ENCODE measurements around the gene VPS13A.

Gene VPS13A

DNA sequence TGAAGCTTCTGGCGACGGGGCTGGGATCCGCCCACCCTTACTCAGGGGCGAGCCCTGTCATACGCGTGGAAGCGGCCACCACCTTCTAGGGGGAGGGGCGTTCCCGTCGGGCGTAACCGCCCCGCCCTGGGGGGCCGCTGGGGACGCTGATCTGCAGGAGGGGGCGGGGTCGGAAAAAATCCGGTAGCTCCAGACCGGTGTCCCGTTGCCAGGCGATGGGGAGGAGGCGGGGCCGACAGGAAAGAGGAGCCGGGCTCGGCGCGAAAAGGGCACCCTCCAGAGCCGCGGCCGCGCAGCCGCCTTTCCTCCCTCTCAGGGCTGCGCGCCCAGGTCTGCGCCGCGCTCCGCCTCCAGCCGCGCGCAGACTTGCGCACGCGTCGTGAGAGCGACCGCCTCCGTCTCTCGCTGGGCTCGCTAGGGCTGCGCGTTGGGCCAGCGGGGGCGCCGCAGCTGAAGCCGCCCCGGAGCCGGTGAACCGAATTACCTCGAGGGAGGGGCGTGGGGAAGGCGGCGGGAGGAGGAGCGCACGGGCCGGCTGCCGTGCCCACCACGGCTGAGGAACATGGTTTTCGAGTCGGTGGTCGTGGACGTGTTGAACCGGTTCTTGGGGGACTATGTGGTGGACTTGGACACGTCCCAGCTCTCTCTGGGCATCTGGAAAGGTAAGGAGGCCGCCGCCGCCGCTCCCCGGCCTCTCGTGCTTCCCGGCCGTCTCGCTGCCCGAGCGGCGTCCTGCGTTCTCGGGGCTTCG lies at the start of gene VPS13A:
VPS13A (plus strand) TSS at position 392 of the 751 bp plus-strand sequence; CDS start at position 563, 171 bp downstream.
- DNase-seq, result peak; percentile 50

DNA sequence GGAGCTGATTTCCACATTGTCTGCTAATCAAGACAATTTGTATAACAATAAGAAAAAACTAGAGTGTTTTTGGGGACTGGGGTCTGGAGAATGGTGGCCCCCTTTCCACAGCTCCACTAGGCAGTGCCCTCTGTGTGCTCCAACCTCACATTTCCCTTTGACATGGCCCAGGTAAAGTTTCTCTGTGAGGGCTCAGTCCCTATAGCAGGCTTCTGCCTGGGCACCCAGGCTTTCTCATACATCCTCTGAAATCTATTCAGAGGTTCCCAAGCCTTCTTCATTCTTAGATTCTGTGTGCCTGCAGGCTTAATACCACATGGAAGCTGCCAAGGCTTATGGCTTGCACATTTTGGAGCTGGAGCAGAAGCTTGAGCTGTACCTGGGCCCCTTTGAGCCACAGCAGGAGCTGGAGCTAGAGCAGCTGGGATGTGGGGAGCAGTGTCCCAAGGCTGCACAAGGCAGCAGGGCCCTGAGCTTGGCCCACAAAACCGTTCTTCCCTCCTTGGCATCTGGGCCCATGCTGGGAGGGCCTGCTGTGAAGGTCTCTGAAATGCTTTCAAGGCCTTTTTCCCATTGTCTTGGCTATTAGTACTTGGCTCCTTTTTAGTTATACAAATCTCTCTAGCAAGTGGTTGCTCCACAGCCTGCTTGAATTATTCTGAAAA lies 49.1 kb upstream of the VPS13A start:
- DNase-seq, result no peak

GRCh38 chr9:77131399-77131798 lies 45.9 kb upstream of the VPS13A start:
- no peak for DNase-seq

GRCh38 chr9:77133011-77133410 lies 44.3 kb upstream of the VPS13A start:
- DNase-seq, result no peak

DNA sequence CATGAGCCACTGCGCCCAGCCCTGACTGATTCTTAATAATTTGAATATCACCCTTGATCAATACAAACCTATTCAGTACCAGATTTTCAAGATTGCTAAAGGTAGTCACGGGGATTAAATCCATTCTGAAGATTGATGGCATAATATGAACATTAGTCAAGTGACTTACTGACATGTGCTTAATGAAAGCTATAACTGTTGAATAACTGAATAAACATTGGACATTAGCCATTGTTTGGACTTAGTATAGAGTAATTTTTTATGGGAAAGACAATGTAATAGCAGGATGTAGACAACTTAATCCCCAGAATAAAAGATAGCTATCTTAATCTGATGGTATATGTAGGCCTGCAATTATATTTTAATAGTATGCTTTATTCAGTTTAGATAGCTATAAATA lies 35.0 kb upstream of the VPS13A start:
- no peak for DNase-seq

DNA sequence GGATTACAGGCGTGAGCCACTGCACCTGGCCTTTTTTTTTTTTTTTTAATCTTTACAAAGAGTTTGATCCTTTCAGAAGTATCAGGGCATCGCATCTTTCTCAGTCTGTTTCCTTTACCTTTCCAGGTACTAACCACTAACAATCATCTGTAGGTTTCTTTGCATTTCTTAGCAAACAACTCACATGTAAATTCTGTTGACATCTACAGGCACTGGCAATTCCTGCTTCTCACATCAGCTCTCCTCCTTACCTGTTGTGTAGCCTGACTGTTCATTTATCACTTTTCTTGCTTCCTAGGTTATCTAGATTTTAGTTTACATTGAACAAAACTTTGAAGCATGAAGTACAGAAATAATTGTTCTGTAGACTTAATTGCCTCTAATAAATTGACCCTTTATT lies 27.5 kb upstream of the VPS13A start:
- no peak for DNase-seq

- no peak for DNase-seq
Measured at GRCh38 chr9:77152289-77152688, 25.0 kb upstream of the VPS13A start.

DNA sequence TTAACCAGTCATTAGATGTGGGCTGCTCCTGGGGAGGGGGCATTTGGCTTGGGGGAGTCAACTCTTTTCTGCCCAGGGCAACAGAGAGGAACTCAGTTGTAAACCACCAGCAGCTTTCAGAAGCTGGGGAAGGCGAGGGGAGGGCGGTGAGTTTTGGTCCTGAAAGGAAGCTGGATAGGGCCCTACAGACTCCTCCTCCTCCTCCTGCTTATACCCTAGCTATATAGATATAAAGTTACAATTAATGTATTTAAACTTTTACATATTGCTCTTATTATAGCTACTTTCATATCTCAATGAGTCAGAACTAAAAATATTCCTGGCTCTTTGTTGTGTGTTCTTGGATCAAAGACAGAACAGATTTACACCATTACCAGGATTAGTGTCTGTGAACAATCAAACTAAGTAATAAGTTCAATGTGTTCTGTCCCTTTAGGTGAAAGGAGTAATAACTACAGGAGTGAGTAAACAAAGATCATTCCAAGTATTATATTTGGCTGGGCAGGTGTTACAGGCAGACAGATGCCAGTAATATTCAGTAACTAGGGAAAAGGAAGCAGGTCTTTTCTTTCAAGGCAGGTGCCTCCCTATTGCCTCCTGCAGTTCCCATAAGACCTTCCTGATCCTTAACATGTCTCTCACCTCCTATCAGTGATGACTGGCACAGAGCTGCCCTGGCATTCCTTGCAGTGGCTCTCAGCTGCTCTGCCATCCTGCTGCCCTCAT lies 20.5 kb upstream of the VPS13A start:
- no peak for DNase-seq

DNA sequence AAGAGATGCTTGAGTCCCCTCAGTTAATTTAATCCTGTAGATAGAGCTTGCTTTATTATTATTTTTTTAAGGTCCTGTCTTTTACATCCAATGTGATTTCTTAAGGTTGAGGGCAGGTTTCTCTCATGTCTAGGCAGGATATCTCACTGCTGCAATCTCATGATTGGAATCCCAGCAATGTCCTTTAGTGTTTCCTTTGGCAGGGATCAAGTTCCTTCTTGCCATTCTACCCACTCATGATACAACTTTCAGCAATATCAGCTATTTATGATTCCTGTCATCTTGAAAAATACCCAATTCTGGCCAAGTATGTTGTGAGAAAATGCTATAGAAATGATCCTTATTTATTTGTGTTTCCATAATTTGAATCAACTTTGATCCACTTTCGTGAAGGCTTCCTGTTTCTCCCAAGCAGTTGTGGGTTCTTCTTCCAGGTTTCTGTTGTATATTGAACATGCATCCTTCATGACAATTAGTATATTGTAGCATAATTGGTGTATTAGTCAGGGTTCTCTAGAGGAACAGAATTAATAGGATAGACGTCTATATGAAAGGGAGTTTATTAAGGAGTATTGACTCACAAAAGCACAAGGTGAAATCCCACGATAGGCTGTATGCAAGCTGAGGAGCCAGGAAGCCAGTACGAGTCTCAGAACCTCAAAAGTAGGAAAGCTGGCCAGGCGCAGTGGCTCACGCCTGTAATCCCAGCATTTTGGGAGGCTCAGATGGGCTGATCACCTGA lies 18.4 kb upstream of the VPS13A start:
- no peak for DNase-seq

GRCh38 chr9:77161191-77161590 lies 16.1 kb upstream of the VPS13A start:
- DNase-seq, result no peak

DNA sequence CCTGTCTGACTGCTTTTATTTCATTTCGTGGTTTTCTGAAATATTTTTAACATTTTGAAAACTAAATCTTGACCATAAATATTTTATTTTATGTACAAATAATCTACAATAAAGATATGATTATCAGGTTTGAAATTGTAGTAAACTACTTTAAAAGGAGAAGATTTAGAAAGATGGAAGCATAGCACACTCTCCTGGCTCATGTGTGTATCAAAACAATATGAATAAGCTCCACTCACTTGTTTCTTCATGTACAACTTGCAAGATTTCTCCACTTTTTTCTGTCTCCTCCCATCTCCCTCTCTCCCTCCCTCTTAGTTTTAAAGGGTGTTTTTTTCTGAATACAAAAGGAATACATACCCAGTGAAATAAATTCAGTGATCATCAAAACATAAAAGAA lies 15.4 kb upstream of the VPS13A start:
- DNase-seq, result no peak

DNA sequence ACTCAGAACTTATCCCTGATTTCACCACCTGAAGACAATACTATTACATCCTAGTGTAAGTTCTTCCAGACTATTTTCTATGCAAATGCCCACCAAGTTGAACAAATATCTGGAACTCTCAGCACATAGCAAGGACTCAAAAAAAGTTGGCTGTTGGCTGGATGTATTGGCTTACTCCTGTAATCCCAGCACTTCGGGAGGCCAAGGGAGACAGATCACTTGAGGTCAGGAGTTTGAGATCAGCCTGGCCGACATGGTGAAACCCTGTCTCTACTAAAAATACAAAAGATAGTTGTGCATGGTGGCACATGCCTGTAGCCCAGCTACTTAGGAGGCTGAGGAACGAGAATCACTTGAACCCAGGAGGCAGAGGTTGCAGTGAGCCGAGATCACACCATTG lies 15.0 kb upstream of the VPS13A start:
- DNase-seq, result no peak

- no peak for DNase-seq
Measured at GRCh38 chr9:77163884-77164283, 13.4 kb upstream of the VPS13A start.

DNA sequence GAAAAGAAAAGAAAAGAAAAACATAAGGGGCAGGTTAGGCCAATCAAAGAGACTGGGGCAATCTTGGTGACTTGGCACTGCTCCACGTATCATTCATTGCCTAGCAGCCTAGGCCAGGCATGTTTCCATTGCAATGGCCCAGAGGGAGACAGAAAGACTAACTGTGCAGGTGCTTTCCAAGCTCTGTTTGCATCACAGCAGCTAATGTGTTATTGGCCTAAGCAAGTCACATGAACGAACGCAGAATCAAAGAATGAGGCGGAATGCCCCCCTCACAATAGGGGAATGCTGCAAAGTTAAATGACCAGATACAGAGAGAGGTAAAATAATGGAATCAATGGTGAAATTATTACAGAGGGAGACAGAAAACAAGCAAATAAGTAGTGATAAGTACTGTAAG lies 11.1 kb upstream of the VPS13A start:
- no peak for DNase-seq

DNA sequence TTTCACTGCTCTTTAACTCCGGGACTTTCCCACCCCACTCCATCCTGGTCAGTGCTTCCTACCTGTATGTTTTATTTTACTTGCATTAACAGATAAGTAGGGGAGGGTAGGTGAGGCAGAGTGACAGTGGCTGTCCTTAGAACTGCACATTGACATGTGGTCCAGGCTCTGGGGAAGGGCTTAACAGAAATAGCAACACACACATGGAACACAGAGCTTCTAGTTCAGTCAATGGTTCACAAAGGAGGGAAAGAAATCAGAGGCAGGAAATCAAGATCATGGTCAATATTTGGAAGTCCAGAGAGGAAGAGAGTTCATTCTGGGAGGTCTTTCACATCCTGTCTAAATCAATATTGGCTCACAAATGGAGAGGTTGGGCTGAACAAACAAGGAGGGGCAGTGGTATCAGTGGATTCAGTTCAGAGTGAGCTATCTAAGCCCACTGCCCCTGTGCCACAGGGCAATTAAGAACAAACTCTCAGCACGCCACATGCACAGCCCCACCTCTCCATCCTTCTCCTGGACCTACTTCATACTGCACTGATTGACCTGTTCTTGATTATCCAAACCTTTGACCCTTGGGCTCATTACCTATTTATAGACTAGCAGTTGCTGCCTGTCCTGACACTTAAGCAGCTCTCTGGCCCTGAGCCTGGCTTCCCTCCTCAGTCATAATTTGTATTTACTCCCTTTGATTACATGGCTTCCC lies 6.2 kb upstream of the VPS13A start:
- DNase-seq, result no peak

DNA sequence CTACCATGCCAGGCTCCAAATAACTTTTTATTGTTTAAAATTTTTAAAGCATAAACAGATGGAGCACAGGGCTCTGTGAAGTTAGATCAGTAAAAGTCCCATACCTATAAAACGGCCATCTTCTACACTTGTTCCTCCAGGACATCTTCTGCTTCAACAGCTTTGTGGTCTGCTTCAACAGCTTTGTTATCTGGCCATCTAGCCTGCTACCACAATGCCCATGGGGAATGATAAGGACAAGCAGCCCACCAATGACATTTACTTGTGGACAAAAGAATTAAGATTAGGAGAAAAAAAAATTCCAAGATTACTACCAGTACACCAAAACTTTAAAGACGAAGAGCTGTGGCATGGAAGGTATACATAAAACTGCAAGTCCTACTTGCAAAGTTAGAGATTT lies 2.2 kb upstream of the VPS13A start:
- DNase-seq, result no peak

GRCh38 chr9:77176106-77176505 lies 1.2 kb upstream of the VPS13A start:
- DNase-seq, result no peak

DNA sequence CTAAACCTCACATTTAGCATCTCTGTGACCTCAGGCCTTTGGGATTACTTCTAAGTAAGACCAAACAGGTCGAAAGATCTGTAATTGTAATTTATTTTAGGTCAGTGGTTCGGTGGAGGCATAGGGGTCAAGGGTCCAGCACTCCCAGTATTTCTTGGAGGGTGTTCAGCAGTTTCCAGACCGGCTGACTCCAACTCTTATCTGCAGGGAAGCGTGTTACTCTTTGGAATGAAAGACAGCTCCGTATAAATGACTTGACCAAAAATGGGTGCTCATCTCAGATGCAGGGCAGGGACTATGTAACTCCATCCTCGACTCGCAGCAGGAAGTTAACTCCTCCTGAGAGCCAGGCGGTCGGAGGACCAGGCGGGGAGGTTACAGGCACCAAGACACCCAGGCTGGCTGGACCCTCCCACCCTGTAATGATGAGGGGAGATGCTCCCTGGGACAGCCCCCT lies 620 bp upstream of the VPS13A start:
- DNase-seq, result no peak

GRCh38 chr9:77177894-77178794 lies 810 bp downstream of the VPS13A start:
- no peak for DNase-seq

GRCh38 chr9:77180056-77180455 lies 2.7 kb downstream of the VPS13A start:
- DNase-seq, result no peak

DNA sequence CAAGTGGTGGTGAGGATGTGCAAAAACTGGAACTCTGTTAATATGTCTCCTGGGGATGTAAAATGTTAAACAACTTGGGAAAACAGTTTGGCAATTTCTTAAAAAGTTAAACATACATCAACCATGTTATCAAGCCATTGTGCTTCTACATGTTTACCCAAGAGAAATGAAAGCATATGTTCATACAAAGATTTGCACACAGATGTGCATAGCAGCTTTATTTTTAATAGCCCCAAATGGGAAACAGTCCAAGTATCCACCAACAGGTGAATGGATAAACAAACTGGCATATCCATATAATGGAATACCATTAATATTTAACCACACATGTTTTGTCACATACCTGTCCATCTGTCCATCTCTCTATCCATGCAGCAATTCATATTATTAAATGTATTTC lies 6.2 kb downstream of the VPS13A start:
- no peak for DNase-seq
